OCI-LY1 (cell line): ENCODE measurements around the gene PTGDS.

ENCODE experiments used
- H2AFZ ChIP-seq: fragments of 200-600 bp; sonication (generic), shearing (Covaris generic); 2 replicates; pipeline ENCODE4 v1.6.0; 2014; ENCODE audit warnings: antibody characterized with exemption, mild to moderate bottlenecking, low read length
- H3F3A ChIP-seq: fragments of 200-600 bp; sonication (generic), shearing (Covaris generic); 2 replicates; pipeline ENCODE4 v1.6.0; 2014; ENCODE audit warnings: mild to moderate bottlenecking, antibody characterized with exemption, low read length, moderate library complexity; ENCODE audit not compliant: insufficient read depth
- H3K27ac ChIP-seq: fragments of 200-600 bp; sonication (generic); 2 replicates; pipeline ENCODE4 v1.5.1; 2014; ENCODE audit warnings: low read length, mixed run types, mild to moderate bottlenecking, low read depth; ENCODE audit not compliant: poor library complexity, severe bottlenecking
- H3K27me3 ChIP-seq: fragments of 200-600 bp; sonication (generic); 2 replicates; pipeline ENCODE4 v1.6.0; 2014; ENCODE audit warnings: antibody characterized with exemption, mild to moderate bottlenecking, low read length, moderate library complexity; ENCODE audit not compliant: insufficient read depth
- H3K36me3 ChIP-seq: fragments of 200-600 bp; sonication (generic); 2 replicates; pipeline ENCODE4 v1.6.1; 2014; ENCODE audit warnings: mild to moderate bottlenecking, antibody characterized with exemption, low read length, moderate library complexity, mixed read lengths; ENCODE audit not compliant: insufficient read depth
- H3K4me1 ChIP-seq: fragments of 200-600 bp; sonication (generic); 2 replicates; pipeline ENCODE4 v1.5.1; 2014; ENCODE audit warnings: mild to moderate bottlenecking, low read length, moderate library complexity; ENCODE audit not compliant: insufficient read depth, severe bottlenecking
- H3K4me2 ChIP-seq: fragments of 200-600 bp; sonication (generic), shearing (Covaris generic); 2 replicates; pipeline ENCODE4 v1.6.1; 2014; ENCODE audit warnings: low read length
- H3K4me3 ChIP-seq: fragments of 200-600 bp; sonication (generic); 2 replicates; pipeline ENCODE4 v1.5.1; 2014; ENCODE audit warnings: low read length, low read depth, mild to moderate bottlenecking, mixed read lengths; ENCODE audit not compliant: poor library complexity, severe bottlenecking
- H3K79me2 ChIP-seq: fragments of 200-600 bp; shearing (Covaris generic); 2 replicates; pipeline ENCODE4 v1.6.1; 2016; ENCODE audit warnings: mixed run types, low read length, mixed read lengths; ENCODE audit not compliant: insufficient read depth
- H3K9ac ChIP-seq: fragments of 200-600 bp; sonication (generic), shearing (Covaris generic); 2 replicates; pipeline ENCODE4 v1.6.1; 2014; ENCODE audit warnings: mild to moderate bottlenecking, low read length, mixed read lengths
- H3K9me2 ChIP-seq: fragments of 200-600 bp; sonication (generic), shearing (Covaris generic); 2 replicates; pipeline ENCODE4 v1.6.1; 2014; ENCODE audit warnings: low read depth, mild to moderate bottlenecking, low read length, mixed read lengths
- H3K9me3 ChIP-seq: fragments of 200-600 bp; shearing (Covaris generic); 2 replicates; pipeline ENCODE4 v1.6.1; 2014; ENCODE audit warnings: low read length, mixed read lengths
- H4K20me1 ChIP-seq: fragments of 200-600 bp; sonication (generic), shearing (Covaris generic); 2 replicates; pipeline ENCODE4 v1.6.0; 2016; ENCODE audit warnings: mild to moderate bottlenecking, low read length; ENCODE audit not compliant: insufficient read depth
- CTCF ChIP-seq: fragments of 200-600 bp; sonication (generic), shearing (Covaris generic); IDR thresholded peaks from 2 replicates; pipeline ENCODE4 v1.5.1; 2017; ENCODE audit warnings: mild to moderate bottlenecking, antibody characterized with exemption, low read length, moderate library complexity, mixed read lengths
- EZH2 ChIP-seq: fragments of 200-600 bp; sonication (generic), shearing (Covaris generic); IDR thresholded peaks from 2 replicates; pipeline ENCODE4 v1.8.0; 2017; ENCODE audit warnings: borderline replicate concordance, mixed run types, mild to moderate bottlenecking, antibody characterized with exemption, low read length, moderate library complexity, mixed read lengths

Gene PTGDS

GRCh38 chr9:136990242-136990911 is 13.1 kb downstream of the PTGDS start:
- Histone ChIP-seq H3K4me1 (peaks cover 12% of the 10 kb centered on the region), H3K27ac (no peak overlapping the region), H3K27me3 (peaks cover 17% of the 10 kb centered on the region; the same call in 1 of the 2 replicates), H4K20me1 (no peaks in the 10 kb centered on the region), H3K4me3 (no peak overlapping the region), H3K79me2 (no peaks in the 10 kb centered on the region), H3K9me2 (no peaks in the 10 kb centered on the region), H3F3A (no peaks in the 10 kb centered on the region), H3K36me3 (no peaks in the 10 kb centered on the region; the same call in 1 of the 2 replicates), H3K9me3 (no peaks in the 10 kb centered on the region), H2AFZ (no peak overlapping the region), H3K4me2 (no peak overlapping the region), H3K9ac (no peak overlapping the region)
- TF ChIP-seq EZH2 (no peak), CTCF (no peak)

- Histone ChIP-seq H3K9ac (peak within 1 kb of the TSS; percentile 73), H3K4me3 (peak within 1 kb of the TSS; percentile 85), H3K9me2 (no peaks in the 10 kb centered on the region), H3K79me2 (no peaks in the 10 kb centered on the region), H3K36me3 (no peaks in the 10 kb centered on the region; the same call in 1 of the 2 replicates), H3K4me1 (peaks cover 20% of the 10 kb centered on the region), H2AFZ (no peak within 1 kb of the TSS), H3K9me3 (no peaks in the 10 kb centered on the region), H3K27me3 (peaks cover 15% of the 10 kb centered on the region; the same call in 1 of the 2 replicates), H3K27ac (peak within 1 kb of the TSS; percentile 16), H4K20me1 (no peaks in the 10 kb centered on the region), H3F3A (no peaks in the 10 kb centered on the region), H3K4me2 (peak within 1 kb of the TSS; percentile 94)
- TF ChIP-seq CTCF (no peak), EZH2 (no peak)
Measured at GRCh38 chr9:136991993-136992818, 14.9 kb downstream of the PTGDS start, which contains the start of gene PAXX. Gene PAXX (plus strand): TSS chr9:136992422. CDS start chr9:136992444, 22 bp downstream.

DNA sequence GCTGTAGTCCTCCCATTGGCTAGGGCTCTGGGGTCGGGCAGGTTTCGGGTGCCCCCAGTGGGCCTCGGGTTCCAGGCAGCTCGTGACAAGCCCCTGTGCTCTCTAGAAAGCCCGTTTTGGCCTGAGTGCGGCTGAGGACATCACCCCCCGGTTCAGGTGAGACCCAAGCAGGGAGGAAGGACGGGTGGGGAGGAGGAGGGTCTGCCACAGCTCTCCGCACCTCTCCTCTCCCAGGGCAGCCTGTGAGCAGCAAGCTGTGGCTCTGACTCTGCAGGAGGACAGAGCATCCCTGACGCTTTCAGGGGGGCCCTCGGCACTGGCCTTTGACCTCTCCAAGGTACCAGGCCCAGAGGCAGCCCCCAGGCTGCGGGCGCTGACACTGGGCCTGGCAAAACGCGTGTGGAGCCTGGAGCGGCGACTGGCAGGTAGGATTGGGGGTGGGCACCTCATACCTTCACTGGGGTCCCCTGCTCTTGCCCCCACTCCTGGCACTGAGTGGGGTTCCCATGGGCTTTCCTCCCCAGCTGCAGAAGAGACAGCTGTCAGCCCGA is 15.6 kb downstream of the PTGDS start:
- Histone ChIP-seq H3K4me1 (peaks cover 20% of the 10 kb centered on the region), H4K20me1 (no peaks in the 10 kb centered on the region), H3K27ac (peak overlapping the region; percentile 16), H3K9me3 (no peaks in the 10 kb centered on the region), H2AFZ (no peak overlapping the region), H3K36me3 (no peaks in the 10 kb centered on the region; the same call in 1 of the 2 replicates), H3K27me3 (peaks cover 10% of the 10 kb centered on the region; the same call in 1 of the 2 replicates), H3K79me2 (no peaks in the 10 kb centered on the region), H3K9ac (peak overlapping the region; percentile 73), H3K4me2 (peak overlapping the region; percentile 94), H3K9me2 (no peaks in the 10 kb centered on the region), H3K4me3 (peak overlapping the region; percentile 85), H3F3A (no peaks in the 10 kb centered on the region)
- TF ChIP-seq EZH2 (no peak), CTCF (no peak)
